IPS-18a (cell line): ENCODE data around the gene SELENOV.

Experiments
- H3K27ac ChIP-seq: one replicate; pipeline ENCODE4 v1.5.1; 2013; ENCODE audit warnings: low read length
- H3K27me3 ChIP-seq: one replicate; pipeline ENCODE4 v1.6.1; 2013; ENCODE audit warnings: mild to moderate bottlenecking, low read length; ENCODE audit not compliant: control insufficient read depth, insufficient read depth
- H3K36me3 ChIP-seq: one replicate; pipeline ENCODE4 v1.6.1; 2013; ENCODE audit warnings: low read depth, low read length; ENCODE audit not compliant: control insufficient read depth
- H3K4me1 ChIP-seq: one replicate; pipeline ENCODE4 v1.6.1; 2013; ENCODE audit warnings: low read depth, low read length; ENCODE audit not compliant: control insufficient read depth
- H3K4me3 ChIP-seq: one replicate; pipeline ENCODE4 v1.5.1; 2013; ENCODE audit warnings: low read length
- H3K9ac ChIP-seq: one replicate; pipeline ENCODE4 v1.6.1; 2013; ENCODE audit warnings: mild to moderate bottlenecking, low read length, moderate library complexity
- H3K9me3 ChIP-seq: one replicate; pipeline ENCODE4 v1.6.1; 2013; ENCODE audit warnings: low read depth, low read length; ENCODE audit not compliant: control insufficient read depth

SELENOV gene

DNA sequence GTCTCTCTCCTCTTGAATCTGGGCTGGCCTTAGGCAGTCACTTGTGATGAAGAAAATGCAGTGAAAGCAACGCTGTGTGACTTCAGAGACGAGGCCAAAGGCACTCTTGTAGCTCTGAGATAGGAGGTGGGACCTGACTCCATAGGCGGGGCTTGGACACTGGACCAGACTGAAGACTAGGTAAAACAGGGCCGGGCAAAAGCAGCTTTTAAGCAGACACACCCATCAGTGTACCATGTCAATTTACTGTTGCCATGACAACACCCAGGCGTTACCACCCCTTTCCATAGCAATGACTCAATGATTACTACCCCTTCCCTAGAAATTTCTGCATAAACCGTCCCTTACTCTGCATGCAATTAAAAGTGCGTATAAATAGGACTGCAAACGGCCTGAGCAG is 31.7 kb downstream of the SELENOV start:
- no peak overlapping the region for H3K4me3 ChIP-seq

DNA sequence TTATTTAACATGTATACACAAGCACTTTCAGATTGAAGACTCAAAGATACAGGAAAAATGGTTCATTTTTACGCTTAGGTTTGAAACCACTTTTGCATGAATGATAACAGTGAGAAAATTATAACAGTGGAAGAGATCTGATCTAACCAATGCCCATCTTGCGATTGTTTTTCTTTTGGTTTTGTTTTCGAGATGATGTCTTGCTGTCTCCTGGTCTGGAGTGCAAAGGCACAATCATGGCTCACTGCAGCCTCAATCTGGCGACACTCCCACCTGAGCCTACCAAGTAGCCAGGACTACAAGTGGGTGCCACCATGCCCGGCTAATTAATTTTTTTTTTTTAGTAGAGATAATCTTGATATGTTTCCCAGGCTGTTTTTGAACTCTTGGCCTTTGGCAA is 35.3 kb downstream of the SELENOV start:
- Histone ChIP-seq H3K9me3 (no peaks in the 10 kb centered on the region), H3K36me3 (no peaks in the 10 kb centered on the region), H3K27ac (no peak overlapping the region), H3K27me3 (no peaks in the 10 kb centered on the region), H3K4me3 (no peak overlapping the region), H3K9ac (no peak overlapping the region), H3K4me1 (no peaks in the 10 kb centered on the region)

More for the DNA sequence above, 31.7 kb downstream of the SELENOV start:
- H3K4me1 ChIP-seq, result peaks cover 8% of the 10 kb centered on the region
- no peak overlapping the region for H3K9ac ChIP-seq
- no peak overlapping the region for H3K27ac ChIP-seq
- no peaks in the 10 kb centered on the region for H3K36me3 ChIP-seq
- no peaks in the 10 kb centered on the region for H3K27me3 ChIP-seq
- no peaks in the 10 kb centered on the region for H3K9me3 ChIP-seq

DNA sequence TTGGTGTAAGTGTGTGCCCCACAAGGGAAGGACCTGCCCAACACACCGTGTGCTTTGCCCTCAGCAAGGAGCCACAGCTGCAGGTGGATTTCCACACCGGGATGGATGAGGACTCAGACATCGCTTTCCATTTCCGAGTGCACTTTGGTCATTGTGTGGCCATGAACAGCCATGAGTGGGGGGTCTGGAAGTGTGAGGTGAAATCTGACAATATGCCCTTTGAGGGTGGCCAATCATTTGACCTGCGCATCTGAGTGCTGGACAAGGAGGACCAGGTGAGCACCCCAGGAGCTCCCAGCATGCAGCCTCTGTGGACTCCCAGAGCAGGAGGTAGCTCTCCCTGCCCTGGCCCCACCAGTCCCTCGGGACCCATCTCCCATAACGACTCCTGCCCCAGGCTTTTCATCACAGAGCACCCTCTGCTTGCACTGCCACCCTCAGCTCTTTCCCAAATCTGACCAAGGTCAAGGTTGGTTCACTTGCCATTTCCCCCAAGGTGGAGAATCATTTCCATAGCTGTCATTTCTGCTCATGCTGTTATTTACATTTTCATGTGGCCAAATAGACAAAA is 38.2 kb downstream of the SELENOV start:
- Histone ChIP-seq H3K36me3 (no peaks in the 10 kb centered on the region), H3K4me1 (no peaks in the 10 kb centered on the region), H3K27me3 (no peaks in the 10 kb centered on the region), H3K27ac (no peak overlapping the region), H3K4me3 (no peak overlapping the region), H3K9me3 (no peaks in the 10 kb centered on the region), H3K9ac (no peak overlapping the region)

DNA sequence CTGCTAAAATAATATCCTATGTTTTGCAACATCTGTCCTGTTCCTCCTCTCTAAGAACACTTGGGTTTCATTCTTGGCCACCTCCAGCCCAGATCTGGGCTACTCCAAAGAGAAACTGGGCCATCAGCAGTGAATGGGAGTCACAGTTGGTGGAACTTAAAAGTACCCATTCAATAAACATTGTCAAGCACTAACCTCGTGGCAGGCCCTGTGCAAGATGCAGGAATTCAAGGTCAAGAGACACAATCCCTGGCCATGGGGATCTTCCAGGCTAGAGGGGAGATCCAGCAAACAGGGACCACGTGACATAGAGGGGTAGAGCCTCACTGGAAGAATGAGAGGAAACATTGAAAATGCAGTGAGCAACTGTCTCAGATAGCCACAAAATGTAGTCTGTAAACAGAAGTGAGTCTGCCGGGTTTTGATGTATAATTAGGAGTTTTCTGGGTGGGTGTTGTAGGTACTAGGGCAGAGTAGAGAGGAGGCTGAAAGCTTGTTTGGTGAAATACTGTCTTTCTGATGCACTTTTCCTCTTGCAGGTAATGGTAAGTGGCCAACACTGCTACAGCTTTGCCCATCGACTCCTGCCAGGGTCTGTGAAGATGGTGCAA is 39.9 kb downstream of the SELENOV start:
- no peaks in the 10 kb centered on the region for H3K4me1 ChIP-seq

DNA sequence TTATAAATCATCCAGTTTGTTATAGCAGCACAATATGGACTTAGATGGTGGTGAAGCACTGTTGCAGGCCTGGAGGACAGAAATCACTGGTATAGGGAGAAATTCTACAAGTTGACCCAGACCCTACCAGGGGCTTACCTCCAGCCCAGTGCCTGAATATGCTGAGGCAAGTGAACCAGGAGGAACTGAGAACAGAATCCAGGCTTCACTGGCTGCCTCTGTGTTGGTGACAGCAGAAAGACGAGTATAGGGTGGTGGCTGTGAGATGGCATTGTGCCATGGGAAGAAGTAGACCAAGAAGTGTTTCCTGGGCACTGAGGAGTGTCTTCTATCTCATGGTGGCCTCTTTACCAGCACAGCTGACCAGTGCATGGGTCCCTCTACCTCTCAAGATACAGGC is 40.9 kb downstream of the SELENOV start:
- H3K27me3 ChIP-seq, result peaks cover 4% of the 10 kb centered on the region
- no peak overlapping the region for H3K4me3 ChIP-seq
- H3K27ac ChIP-seq, result no peak overlapping the region
- H3K36me3 ChIP-seq, result no peaks in the 10 kb centered on the region
- no peak overlapping the region for H3K9ac ChIP-seq
- H3K9me3 ChIP-seq, result no peaks in the 10 kb centered on the region
- H3K4me1 ChIP-seq, result no peaks in the 10 kb centered on the region

More for the DNA sequence above, 39.9 kb downstream of the SELENOV start:
- H3K27me3 ChIP-seq, result no peaks in the 10 kb centered on the region
- no peak overlapping the region for H3K9ac ChIP-seq
- H3K4me3 ChIP-seq, result no peak overlapping the region
- H3K27ac ChIP-seq, result no peak overlapping the region
- H3K9me3 ChIP-seq, result no peaks in the 10 kb centered on the region
- no peaks in the 10 kb centered on the region for H3K36me3 ChIP-seq

DNA sequence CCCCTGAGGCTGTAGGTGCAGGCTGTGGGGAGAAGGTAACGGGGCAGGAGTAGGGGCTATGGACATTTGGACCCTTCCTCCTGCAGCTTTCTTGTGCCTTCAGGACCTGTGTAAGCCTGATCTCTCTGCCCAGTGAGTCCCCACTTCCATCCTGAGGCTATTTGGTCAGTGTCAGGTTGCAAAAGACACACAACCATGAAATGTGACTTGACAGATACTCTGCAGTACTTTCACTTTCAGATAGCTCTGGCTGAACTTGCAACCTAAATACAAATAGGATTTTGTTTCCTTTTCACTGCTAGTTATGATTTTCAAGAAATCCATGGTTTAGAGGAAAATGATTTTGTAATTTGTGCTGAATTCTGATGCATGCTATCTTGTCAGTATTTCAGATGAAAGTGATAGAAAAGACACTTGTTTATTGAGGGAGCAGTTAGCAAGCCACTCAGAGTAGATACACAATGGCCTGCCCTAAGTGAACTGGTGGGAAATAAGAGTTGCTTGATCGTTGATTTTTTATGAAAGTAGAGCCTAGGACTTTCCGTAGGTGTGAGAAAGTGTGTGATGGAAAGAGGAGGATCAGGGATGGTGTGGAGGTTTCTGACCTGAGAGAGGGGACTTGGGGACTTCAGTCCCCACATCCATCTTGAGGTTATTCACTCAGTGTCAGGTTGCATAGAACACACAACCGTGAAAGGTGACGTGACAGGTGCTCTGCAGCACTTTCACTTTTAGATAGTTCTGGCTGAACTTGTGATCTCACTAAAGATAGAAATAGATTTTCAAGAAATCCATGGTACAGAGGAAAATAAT is 43.1 kb downstream of the SELENOV start:
- Histone ChIP-seq H3K9ac (no peak overlapping the region), H3K4me3 (no peak overlapping the region), H3K4me1 (no peaks in the 10 kb centered on the region), H3K36me3 (no peaks in the 10 kb centered on the region), H3K9me3 (no peaks in the 10 kb centered on the region), H3K27me3 (peaks cover 4% of the 10 kb centered on the region), H3K27ac (no peak overlapping the region)

DNA sequence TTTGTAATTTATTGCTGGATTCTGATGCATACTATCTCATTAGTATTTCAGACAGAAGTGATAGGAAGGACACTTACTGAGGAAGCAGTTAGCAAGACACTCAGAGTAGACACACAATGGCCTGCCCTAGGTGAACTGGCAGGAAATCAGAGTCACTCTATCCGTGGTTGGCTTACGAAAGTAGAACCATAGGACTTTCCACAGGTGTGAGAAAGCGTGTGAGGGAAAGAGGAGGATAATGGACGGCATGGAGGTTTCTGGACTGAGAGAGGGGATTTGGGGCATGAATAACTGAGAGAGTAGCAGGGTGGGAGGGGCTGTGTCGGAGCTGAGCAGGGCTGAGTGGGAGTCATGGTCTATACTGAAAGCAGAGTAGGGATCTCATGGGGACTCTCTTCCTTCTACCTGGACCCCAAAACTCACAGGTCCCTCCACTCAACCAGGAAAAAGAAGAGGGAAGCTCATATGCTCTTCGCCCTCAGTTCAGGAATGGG is 43.7 kb downstream of the SELENOV start:
- Histone ChIP-seq H3K4me3 (no peak overlapping the region), H3K27ac (no peak overlapping the region), H3K27me3 (peaks cover 4% of the 10 kb centered on the region), H3K9me3 (no peaks in the 10 kb centered on the region), H3K9ac (no peak overlapping the region), H3K36me3 (no peaks in the 10 kb centered on the region), H3K4me1 (no peaks in the 10 kb centered on the region)

DNA sequence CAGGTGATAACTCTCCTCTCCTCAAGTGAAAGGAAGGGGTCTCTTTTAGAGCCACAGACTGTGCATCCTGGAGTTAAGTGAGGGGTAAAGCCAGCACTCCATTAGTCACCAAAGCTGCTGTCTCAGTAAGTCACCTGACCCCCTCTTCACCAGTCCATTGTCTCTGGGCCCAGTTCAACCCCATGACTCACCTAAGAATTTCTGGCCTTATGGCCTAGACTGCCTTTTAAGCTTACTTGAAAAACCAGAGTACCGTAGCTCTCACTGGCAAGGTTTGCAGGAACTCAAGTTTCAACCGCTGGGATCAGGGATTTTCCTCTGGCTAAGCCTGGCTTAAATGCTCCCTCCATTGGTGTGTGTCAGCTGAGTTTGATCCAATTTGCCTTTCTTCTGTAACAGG is 48.5 kb downstream of the SELENOV start:
- Histone ChIP-seq H3K27ac (no peak overlapping the region), H3K36me3 (no peaks in the 10 kb centered on the region), H3K4me1 (no peaks in the 10 kb centered on the region), H3K9me3 (no peaks in the 10 kb centered on the region), H3K4me3 (no peak overlapping the region), H3K9ac (no peak overlapping the region), H3K27me3 (peaks cover 8% of the 10 kb centered on the region)

DNA sequence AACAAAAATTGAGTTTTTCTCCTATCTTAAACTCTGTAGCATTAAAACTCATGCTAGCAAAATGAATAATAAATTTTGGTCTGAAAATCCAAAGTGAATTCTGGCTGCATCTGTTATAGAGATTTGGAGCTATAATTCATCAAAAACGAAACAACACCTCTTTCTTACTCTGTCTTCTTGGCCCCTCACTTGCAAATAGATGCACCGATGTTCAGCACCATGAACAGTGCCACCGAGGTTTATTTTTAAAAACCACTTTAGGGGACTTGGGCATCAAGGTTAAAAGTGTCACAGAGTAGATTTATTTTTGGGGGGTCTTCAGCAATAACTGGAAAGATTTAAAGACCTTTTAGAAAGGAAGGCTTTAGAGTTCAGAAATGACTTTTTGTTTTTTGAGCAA is 51.1 kb downstream of the SELENOV start:
- Histone ChIP-seq H3K4me1 (no peaks in the 10 kb centered on the region), H3K9ac (no peak overlapping the region), H3K27me3 (peaks cover 10% of the 10 kb centered on the region), H3K36me3 (no peaks in the 10 kb centered on the region), H3K4me3 (no peak overlapping the region), H3K9me3 (no peaks in the 10 kb centered on the region), H3K27ac (no peak overlapping the region)

DNA sequence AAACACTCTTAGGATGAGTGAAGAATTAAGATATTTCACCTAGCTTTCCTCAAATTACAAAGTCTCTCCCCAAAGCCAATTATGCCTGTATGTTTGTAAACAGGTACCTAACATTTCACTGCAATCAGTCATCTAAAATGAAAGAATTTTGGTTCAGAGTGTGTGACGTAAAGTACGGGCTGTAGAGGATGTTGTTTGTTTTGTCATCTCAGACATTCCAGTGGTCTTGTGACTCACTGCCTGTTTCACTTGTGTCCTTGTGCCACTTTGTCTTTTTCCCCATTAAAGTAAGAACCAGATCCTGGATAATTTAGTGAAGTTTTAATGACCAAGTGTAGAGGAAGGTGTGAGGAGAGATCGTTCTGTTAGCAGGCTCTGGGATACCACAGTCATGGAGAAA is 53.7 kb downstream of the SELENOV start:
- Histone ChIP-seq H3K36me3 (no peaks in the 10 kb centered on the region), H3K27me3 (peaks cover 10% of the 10 kb centered on the region), H3K27ac (no peak overlapping the region), H3K9ac (no peak overlapping the region), H3K9me3 (no peaks in the 10 kb centered on the region), H3K4me3 (no peak overlapping the region), H3K4me1 (no peaks in the 10 kb centered on the region)
